SJSA1 (cell line): ENCODE data around the gene PLEKHH2. TPM values are rescaled to one million over a fixed set of nuclear protein-coding genes. Genes with fewer than 3 reads are reported as not detected.

Source experiments
- DNase-seq, 2 experiments: peaks; one replicate each; pipeline ENCODE4 v3.0.0-alpha.2; 2015 to 2020; ENCODE audit warnings: low spot score in 2 of 2, low read depth in 1 of 2
- H3K27ac ChIP-seq: fragments of 250-450 bp; sonication (Bioruptor Pico); 2 replicates; pipeline ENCODE4 v1.5.1; 2020; ENCODE audit warnings: mild to moderate bottlenecking, moderate library complexity
- H3K27me3 ChIP-seq: fragments of 250-450 bp; sonication (Bioruptor Pico); replicated peaks from 2 replicates; pipeline ENCODE4 v1.5.1; 2020; ENCODE audit warnings: mild to moderate bottlenecking, moderate library complexity
- H3K36me3 ChIP-seq: fragments of 250-450 bp; sonication (Bioruptor Pico); 2 replicates; pipeline ENCODE4 v1.5.1; 2020; ENCODE audit warnings: mild to moderate bottlenecking
- H3K4me1 ChIP-seq: fragments of 250-450 bp; sonication (Bioruptor Pico); replicated peaks from 2 replicates; pipeline ENCODE4 v1.6.1; 2021; ENCODE audit warnings: mild to moderate bottlenecking
- H3K4me3 ChIP-seq: fragments of 250-450 bp; sonication (Bioruptor Pico); 2 replicates; pipeline ENCODE4 v1.5.1; 2020; ENCODE audit warnings: mild to moderate bottlenecking
- H3K9me3 ChIP-seq: fragments of 250-450 bp; sonication (Bioruptor Pico); replicated peaks from 2 replicates; pipeline ENCODE4 v1.5.1; 2020; ENCODE audit warnings: mild to moderate bottlenecking
- total RNA-seq: library from RNA; depleted of rRNA; stranded (reverse); fragments of >200 nt; shearing (Covaris generic); gene quantifications from 2 replicates; pipeline ENCODE4 v1.2.3, GENCODE V29; 2014

PLEKHH2 gene
- total RNA-seq, 1 experiment from 2014 or later = 9.4 TPM

DNA sequence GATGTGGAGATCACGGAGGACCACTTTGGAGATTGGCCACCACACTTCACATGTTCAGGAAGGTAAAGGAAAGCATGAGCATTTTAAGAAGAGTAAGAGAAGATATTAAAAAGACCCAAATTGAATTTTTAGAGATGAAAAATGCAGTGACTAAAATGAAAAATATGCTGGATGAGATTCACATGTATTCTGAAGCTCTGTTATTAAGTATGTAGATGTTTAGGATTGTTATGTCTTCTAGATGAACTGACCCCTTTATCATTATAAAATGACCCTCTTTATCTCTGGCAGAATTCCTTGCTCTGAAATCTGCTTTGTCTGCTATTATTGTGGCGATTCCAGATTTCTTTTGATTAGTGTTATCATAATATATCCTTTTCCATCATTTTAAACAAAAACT is 100.8 kb downstream of the PLEKHH2 start:
- no peaks in the 10 kb centered on the region for H3K27me3 ChIP-seq
- DNase-seq = no peak
- peak overlapping the region; percentile 4; the same call in 1 of the 2 replicates for H3K27ac ChIP-seq
- no peak overlapping the region for H3K4me3 ChIP-seq
- no peaks in the 10 kb centered on the region for H3K36me3 ChIP-seq
- peaks cover 13% of the 10 kb centered on the region for H3K4me1 ChIP-seq
- H3K9me3 ChIP-seq = no peaks in the 10 kb centered on the region

DNA sequence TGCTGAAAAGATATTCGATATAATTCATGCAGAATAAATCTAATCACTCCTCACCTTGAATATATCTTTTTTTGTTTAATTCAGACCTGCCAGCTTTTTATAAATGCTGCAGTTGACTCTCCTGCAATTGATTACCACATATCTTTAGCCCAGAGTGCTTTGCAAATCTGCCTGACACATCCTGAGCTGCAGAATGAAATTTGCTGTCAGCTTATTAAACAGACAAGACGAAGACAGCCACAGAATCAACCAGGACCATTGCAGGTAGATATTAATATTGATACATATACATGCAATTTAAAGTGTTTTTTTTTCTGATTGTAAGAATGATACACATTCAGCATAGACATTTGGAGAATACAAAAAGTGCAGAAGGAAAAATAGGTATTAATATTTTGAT is 101.2 kb downstream of the PLEKHH2 start:
- Histone ChIP-seq H3K4me3 (no peak overlapping the region), H3K36me3 (no peaks in the 10 kb centered on the region), H3K4me1 (peaks cover 13% of the 10 kb centered on the region), H3K27ac (no peak overlapping the region), H3K9me3 (no peaks in the 10 kb centered on the region), H3K27me3 (no peaks in the 10 kb centered on the region)
- no peak for DNase-seq

GRCh38 chr2:43743706-43744105 is 106.6 kb downstream of the PLEKHH2 start:
- H3K27ac ChIP-seq = no peak overlapping the region
- no peaks in the 10 kb centered on the region; the same call in 1 of the 2 replicates for H3K36me3 ChIP-seq
- DNase-seq = no peak
- no peaks in the 10 kb centered on the region for H3K27me3 ChIP-seq
- no peaks in the 10 kb centered on the region for H3K9me3 ChIP-seq
- no peak overlapping the region for H3K4me3 ChIP-seq
- H3K4me1 ChIP-seq = peaks cover 5% of the 10 kb centered on the region

GRCh38 chr2:43745457-43745856 is 108.4 kb downstream of the PLEKHH2 start:
- Histone ChIP-seq H3K4me1 (peaks cover 5% of the 10 kb centered on the region), H3K9me3 (no peaks in the 10 kb centered on the region), H3K4me3 (no peak overlapping the region), H3K36me3 (no peaks in the 10 kb centered on the region; the same call in 1 of the 2 replicates), H3K27me3 (no peaks in the 10 kb centered on the region), H3K27ac (no peak overlapping the region)
- DNase-seq = no peak

- no peaks in the 10 kb centered on the region for H3K27me3 ChIP-seq
- H3K27ac ChIP-seq = no peak overlapping the region
- DNase-seq = no peak
- H3K4me1 ChIP-seq = peaks cover 5% of the 10 kb centered on the region
- no peak overlapping the region for H3K4me3 ChIP-seq
- no peaks in the 10 kb centered on the region for H3K9me3 ChIP-seq
- no peaks in the 10 kb centered on the region; the same call in 1 of the 2 replicates for H3K36me3 ChIP-seq
Measured at GRCh38 chr2:43748333-43748732, 111.3 kb downstream of the PLEKHH2 start.

GRCh38 chr2:43749583-43749982 is 112.5 kb downstream of the PLEKHH2 start:
- H3K4me3 ChIP-seq = no peak overlapping the region
- no peaks in the 10 kb centered on the region for H3K9me3 ChIP-seq
- no peak overlapping the region for H3K27ac ChIP-seq
- H3K36me3 ChIP-seq = no peaks in the 10 kb centered on the region; the same call in 1 of the 2 replicates
- H3K27me3 ChIP-seq = no peaks in the 10 kb centered on the region
- peaks cover 5% of the 10 kb centered on the region for H3K4me1 ChIP-seq
- DNase-seq = no peak

GRCh38 chr2:43751476-43751990 is 114.5 kb downstream of the PLEKHH2 start:
- H3K27me3 ChIP-seq = no peaks in the 10 kb centered on the region
- H3K36me3 ChIP-seq = no peaks in the 10 kb centered on the region; the same call in 1 of the 2 replicates
- no peaks in the 10 kb centered on the region for H3K9me3 ChIP-seq
- DNase-seq = no peak
- H3K4me3 ChIP-seq = no peak overlapping the region
- no peak overlapping the region for H3K27ac ChIP-seq
- H3K4me1 ChIP-seq = no peaks in the 10 kb centered on the region

- Histone ChIP-seq H3K27ac (no peak overlapping the region), H3K9me3 (no peaks in the 10 kb centered on the region), H3K36me3 (no peaks in the 10 kb centered on the region; the same call in 1 of the 2 replicates), H3K4me1 (no peaks in the 10 kb centered on the region), H3K27me3 (no peaks in the 10 kb centered on the region), H3K4me3 (no peak overlapping the region)
- no peak for DNase-seq
Measured at GRCh38 chr2:43752302-43752701, 115.2 kb downstream of the PLEKHH2 start.

DNA sequence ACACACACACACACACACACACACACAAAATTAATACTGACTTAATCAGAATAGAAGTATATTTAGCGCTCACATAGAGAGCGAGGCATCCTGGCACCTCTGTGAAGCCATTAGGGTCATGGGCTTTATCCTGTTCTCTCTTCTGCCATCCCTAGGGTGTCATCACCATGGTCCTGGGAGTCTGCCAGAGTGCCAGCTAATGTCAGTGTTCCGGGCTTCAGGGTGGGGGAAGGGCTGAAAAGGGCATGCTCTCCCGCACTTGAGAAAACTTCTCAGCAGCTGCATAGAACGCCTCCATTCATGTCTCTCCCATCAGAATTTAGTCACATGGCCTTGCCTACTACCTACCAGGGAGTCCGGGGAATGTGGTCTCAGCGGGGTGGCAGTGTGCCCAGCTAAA is 117.1 kb downstream of the PLEKHH2 start:
- Histone ChIP-seq H3K4me1 (peaks cover 12% of the 10 kb centered on the region), H3K27me3 (no peaks in the 10 kb centered on the region), H3K36me3 (no peaks in the 10 kb centered on the region), H3K27ac (no peak overlapping the region), H3K4me3 (no peak overlapping the region), H3K9me3 (no peaks in the 10 kb centered on the region)
- DNase-seq = no peak

- H3K36me3 ChIP-seq = no peaks in the 10 kb centered on the region
- no peaks in the 10 kb centered on the region for H3K9me3 ChIP-seq
- no peak overlapping the region for H3K4me3 ChIP-seq
- H3K4me1 ChIP-seq = peaks cover 20% of the 10 kb centered on the region
- peak in 1 of 2 experiments; percentile 57 for DNase-seq
- H3K27ac ChIP-seq = peak overlapping the region; percentile 69
- H3K27me3 ChIP-seq = no peaks in the 10 kb centered on the region
Measured at GRCh38 chr2:43758739-43759138, 121.7 kb downstream of the PLEKHH2 start.

- Histone ChIP-seq H3K4me3 (no peak overlapping the region), H3K9me3 (no peaks in the 10 kb centered on the region), H3K36me3 (no peaks in the 10 kb centered on the region), H3K4me1 (peaks cover 20% of the 10 kb centered on the region), H3K27ac (peak overlapping the region; percentile 69), H3K27me3 (no peaks in the 10 kb centered on the region)
- peak in 1 of 2 experiments; percentile 89 for DNase-seq
Measured at GRCh38 chr2:43759195-43759594, 122.1 kb downstream of the PLEKHH2 start.

GRCh38 chr2:43762286-43762685 is 125.2 kb downstream of the PLEKHH2 start:
- Histone ChIP-seq H3K27me3 (no peaks in the 10 kb centered on the region), H3K9me3 (no peaks in the 10 kb centered on the region), H3K36me3 (peaks cover 3% of the 10 kb centered on the region; the same call in 1 of the 2 replicates), H3K4me1 (peaks cover 20% of the 10 kb centered on the region), H3K4me3 (no peak overlapping the region), H3K27ac (no peak overlapping the region)
- DNase-seq = no peak

GRCh38 chr2:43763091-43763490 is 126.0 kb downstream of the PLEKHH2 start:
- peaks cover 3% of the 10 kb centered on the region; the same call in 1 of the 2 replicates for H3K36me3 ChIP-seq
- H3K27me3 ChIP-seq = no peaks in the 10 kb centered on the region
- H3K27ac ChIP-seq = no peak overlapping the region
- DNase-seq = no peak
- H3K9me3 ChIP-seq = no peaks in the 10 kb centered on the region
- peaks cover 18% of the 10 kb centered on the region for H3K4me1 ChIP-seq
- no peak overlapping the region for H3K4me3 ChIP-seq

DNA sequence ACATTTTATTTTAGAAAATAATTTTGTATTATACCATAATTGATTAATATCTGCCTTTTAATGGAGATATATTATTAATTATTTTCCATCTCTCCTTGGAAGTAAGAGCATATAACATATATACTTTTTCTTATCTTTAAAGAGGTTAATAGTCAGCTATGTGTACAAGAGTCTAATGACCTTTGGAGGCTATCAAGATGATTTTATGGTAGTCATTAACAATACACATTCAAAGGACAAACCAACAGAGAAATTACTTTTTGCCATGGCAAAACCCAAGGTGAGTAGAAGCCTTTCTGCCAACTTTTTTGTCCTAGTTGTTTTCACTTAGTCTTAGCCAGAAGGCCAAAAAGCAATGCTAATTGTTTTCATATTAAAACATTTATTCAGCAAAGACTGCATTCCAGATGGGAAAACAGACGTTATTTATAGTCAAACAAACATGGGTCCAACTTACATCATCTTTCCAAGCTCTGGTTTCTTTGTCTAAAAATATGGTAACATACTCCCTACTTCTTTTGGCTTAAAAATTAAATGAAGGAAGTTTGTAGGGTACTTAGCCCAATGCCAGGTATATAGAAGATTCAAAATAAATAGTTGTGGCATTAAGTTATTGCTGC is 127.1 kb downstream of the PLEKHH2 start:
- no peaks in the 10 kb centered on the region for H3K9me3 ChIP-seq
- H3K4me3 ChIP-seq = no peak overlapping the region
- no peak overlapping the region for H3K27ac ChIP-seq
- DNase-seq = no peak
- peaks cover 7% of the 10 kb centered on the region for H3K4me1 ChIP-seq
- no peaks in the 10 kb centered on the region for H3K27me3 ChIP-seq
- H3K36me3 ChIP-seq = peaks cover 3% of the 10 kb centered on the region; the same call in 1 of the 2 replicates
